Measurements from ENCODE around the gene RNASE7.
"Not testable (repeated sequence)": the region's sequence is repeated elsewhere in the genome, so short reads cannot be mapped to it uniquely, and the experiment has no call there.

RNASE7 gene, protein sequence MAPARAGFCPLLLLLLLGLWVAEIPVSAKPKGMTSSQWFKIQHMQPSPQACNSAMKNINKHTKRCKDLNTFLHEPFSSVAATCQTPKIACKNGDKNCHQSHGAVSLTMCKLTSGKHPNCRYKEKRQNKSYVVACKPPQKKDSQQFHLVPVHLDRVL

DNA sequence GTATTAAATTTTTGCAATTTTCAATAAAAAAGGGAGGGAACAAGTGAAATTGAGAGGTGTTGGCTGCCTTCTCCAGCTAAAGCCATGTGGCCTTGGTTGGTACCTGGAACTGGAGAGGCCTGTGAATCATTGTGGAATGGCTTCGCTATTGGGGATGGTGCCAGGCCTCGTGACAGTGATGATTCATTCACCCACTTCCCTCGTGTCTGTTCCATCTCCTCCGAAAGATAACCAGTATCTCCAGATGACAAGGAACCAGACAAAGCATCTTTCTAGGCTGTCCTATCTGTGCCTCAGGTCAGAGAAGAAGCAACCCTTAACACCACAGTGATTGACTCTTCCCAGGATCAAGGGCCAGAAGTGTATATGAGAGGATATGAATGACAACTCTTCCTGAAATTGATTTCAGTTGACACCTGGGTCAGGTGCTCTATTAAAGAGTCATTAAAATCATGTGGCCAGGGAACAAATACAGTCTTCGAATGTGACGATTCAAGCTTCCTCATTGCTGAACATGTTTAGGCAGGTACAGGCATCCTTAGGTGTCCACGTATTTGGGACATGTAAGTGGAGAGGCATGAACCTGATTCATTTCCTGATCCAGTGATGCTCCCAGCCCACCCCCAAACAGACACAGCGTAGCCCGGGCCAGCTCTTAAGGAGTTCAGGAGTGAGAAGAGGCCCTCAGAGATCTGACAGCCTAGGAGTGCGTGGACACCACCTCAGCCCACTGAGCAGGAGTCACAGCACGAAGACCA is at the start of gene RNASE7:
TSS of gene RNASE7 (plus strand) at position 687 of the 758 bp plus-strand sequence. CDS start 631 bp downstream, outside the sequence.
- DNase-seq = no peak

DNA sequence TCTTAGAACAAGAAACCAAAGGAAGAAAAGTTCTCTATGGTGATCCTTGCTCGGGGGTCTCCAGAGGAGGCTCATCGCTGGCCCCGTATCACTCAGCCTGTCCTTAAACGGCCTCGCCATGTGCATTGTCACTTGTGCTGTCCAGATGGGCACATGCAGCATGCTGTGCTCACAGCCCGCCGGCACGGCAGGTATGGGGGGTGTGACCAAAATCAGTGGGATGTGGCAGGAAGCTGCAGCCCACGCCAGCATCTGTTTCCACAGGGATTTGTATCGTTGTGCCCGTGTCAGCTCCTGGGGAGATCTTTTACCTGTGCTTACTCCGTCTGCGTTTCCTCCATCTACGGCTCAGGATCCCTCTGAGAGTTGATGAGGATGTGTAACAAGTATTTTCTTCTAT is 45.6 kb upstream of the RNASE7 start:
- no peak for DNase-seq

DNA sequence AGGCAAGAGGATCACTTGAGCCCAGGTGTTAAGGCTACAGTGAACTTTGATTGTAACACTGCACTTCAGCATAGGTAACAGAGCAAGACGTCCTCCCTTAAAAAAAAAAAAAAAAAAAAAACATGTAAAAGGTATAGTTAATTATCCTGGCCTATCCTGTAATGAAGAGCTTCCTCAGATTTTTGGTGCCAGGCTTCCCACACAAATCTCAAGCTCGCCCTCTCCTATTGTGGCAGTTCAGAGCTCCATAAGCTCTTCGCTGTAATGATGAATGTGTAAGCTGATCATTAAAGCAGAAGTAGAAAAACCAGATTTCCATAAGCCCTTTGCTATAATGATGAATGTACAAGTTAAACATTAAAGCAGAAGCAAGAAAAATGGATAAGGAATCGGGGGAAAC is 45.0 kb upstream of the RNASE7 start:
- no peak for DNase-seq

DNA sequence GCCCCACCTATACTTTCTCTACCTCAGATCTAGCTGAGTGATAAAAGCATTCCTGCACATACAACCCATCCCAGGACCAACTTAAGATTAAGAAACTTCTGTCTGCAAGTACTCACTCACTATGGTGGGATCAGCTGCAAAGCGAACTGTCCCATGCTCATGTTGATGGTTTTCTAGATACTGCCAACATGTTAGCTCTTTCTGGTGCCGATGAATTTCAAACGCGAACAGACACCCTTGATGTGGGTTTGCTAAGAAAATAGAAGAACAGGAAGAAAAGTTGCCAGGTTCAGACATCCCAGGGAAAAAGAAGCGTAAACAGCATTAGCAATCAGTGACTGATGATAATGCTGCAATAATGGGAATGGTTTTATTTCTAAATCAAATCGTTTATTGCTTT is 44.6 kb upstream of the RNASE7 start:
- DNase-seq = no peak

DNA sequence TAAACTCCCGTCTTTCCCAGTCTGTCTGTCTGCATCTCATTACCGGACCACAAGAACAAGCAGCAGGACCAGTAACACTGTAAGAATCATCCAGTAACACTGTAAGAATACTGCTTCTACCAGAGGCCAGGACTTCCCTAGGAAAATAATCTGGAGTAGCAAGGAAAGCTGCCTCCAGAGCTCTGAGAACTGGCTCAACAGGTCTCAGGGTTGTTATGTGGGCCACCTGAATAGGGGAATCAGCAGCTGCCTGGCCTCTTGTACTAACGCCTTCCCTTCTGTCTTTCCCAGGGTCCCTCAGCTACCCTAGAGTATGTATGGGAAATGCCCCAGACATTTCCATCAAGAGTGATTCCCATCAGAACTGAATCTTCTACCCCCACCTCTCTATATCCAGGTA is 44.0 kb upstream of the RNASE7 start:
- no peak for DNase-seq

DNA sequence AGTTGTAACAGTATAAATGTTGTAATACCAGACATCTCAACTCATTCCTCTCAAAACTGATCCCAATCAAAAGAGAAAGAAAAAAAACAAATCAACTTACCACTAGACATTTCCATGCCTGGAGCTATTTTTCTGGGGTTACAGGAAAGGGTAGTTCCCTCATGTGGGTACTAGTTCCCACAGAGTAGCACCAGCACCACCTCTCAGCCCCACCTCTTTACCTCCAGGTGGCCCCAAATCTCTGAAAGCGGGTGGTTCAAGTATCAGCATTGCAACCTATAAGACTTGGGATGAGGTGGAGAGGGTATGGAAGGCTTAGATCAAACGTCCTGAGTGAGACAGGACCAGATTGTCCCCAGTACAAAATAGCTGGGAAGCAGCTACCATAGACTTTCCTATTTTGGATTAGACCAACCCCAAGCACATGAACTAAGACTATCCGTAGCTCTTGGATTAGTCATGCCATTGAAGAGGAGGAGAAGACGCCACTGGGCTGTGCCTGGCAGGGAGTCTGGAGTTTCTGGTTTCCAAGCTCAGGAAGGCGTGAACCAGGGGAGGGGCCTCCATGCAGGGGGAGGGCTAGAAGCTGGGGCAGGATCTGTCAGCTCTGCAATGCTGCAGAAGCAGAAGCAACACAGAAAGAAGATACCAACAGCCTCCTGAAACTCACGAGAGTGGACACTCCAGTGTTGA is 43.3 kb upstream of the RNASE7 start, which contains the start of gene SLC39A2:
TSS of gene SLC39A2 (plus strand) at position 620 of the 693 bp plus-strand sequence. CDS start 154 bp downstream, outside the sequence.
- no peak for DNase-seq

DNA sequence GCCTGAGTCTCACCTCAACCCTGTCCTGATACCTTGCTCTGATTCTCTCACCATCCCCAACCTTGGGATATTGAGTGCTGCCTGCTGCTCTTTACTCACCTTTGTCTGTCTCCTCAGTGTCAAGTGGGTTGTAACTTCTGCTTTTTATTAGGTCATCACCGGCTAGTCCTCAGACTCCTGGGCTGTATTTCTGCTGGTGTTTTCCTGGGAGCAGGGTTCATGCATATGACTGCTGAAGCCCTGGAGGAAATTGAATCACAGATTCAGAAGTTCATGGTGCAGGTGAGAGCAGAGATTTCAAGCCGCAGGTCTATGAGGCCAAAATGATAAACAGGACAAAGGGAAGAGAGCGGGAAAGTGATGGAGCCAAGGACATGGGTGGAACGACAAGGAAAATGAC is 42.6 kb upstream of the RNASE7 start:
- DNase-seq = no peak

DNA sequence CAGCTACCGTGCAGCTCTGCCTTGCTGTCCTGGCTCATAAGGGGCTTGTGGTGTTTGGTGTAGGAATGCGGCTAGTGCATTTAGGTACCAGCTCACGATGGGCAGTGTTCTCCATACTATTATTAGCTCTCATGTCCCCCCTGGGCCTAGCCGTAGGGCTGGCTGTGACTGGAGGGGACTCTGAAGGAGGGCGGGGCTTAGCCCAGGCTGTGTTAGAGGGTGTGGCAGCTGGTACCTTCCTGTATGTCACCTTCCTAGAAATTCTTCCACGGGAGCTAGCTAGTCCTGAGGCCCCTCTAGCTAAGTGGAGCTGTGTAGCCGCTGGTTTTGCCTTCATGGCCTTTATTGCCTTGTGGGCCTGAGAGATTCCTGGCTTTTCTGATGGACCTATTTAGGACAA is 40.9 kb upstream of the RNASE7 start:
- no peak for DNase-seq

DNA sequence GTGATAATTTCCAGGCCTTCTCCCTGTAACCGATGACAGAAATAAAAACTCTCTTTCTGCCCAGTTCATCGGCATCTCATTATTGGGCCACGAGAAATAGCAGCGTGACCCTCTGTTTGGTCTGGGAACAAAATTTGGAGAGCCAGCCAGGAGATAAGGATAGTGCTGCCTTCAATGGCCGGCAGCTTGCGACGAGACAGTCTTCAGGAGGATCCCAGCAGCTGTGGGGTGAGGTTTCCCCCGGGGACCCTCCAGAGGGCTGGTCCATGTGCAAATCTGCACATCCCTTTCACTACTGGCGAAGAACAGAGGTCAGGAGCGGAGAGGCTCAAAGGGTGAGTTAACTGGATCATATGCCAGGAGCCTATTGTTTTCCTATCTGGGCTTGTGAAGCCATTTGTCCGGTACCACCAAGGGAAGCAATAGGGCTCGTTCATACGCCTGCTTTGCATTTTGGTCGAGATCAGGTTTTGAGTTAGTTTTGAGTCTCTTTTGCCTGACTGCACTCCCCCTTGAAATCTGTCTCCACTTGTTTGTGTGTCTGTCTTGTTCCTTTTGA is 38.3 kb upstream of the RNASE7 start:
- no peak for DNase-seq

DNA sequence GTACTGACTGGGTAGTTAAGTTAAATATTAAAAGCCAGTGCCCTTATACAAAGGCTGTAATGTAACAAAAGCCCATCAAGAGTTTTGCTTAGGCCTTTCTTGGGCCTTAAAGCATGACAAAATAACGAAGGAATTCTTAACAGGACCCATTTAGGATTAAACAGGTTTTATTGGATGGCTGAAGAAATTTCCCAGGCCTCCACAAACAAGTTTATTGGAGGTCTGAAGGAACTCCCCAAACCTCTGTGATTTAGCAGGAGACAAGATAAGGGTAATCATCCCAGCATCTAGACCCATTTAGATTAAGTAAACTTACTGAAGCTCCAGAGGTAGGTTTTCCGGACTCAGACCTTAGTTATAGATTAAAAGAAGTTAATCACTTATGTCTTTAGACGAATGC is 32.4 kb upstream of the RNASE7 start:
- not testable (repeated sequence) for DNase-seq

DNA sequence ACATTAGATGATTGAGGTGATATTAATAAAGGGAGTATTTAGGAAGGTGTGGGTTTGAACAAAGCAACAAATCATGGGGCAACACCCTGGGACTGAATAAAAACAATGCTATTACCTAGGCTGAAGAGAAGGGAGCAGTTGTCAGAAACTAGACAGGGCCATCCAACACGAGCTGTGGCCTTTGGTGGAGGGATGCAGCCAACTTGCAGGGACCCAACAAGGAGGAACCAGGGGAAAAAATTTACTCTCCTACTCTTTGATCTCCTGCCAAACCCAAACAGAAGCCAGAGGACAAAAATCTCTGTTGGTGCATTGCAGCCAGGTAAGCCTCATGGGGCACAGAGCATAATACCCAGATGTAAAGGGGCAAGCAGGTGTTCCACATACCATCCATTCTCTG is 31.0 kb upstream of the RNASE7 start:
- DNase-seq = no peak

DNA sequence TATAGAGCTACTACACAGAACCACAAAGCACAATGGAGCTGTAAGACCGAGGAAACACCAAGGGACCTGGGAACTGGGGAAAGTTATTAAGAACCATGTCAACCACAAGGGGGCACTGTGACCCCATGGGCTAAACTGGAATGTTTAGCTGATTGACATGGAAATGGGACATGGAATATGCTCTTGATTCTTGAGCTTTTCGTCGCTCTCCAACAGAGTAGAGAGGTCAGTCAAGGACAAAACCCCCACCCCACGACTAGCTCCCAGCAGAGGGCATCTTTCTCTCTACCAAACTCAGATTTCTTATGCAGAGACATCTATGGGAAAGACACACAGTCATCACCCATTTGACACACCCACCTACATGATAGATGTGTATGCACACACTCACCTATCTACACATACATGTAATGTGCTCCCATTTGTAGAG is 27.4 kb upstream of the RNASE7 start:
- peak; percentile 79 for DNase-seq

DNA sequence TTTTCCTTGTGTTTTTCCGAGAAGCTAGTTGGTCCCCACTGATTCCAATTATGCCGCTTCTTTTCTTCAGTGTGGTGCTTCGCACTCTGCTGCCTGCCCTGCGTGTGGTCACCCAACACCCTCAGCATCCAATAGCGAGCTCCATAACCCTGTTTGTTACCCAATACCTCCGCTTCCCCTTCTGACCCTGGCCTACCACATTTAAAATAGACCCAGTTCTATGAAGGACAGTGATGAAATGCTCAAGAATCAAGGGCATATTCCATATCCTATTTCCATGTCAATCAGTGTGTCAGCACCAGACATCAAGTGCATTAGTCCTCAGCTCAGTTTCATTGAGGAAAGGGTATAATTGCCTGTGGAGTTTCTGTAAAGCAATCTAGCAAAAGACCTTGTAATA is 26.9 kb upstream of the RNASE7 start:
- no peak for DNase-seq

DNA sequence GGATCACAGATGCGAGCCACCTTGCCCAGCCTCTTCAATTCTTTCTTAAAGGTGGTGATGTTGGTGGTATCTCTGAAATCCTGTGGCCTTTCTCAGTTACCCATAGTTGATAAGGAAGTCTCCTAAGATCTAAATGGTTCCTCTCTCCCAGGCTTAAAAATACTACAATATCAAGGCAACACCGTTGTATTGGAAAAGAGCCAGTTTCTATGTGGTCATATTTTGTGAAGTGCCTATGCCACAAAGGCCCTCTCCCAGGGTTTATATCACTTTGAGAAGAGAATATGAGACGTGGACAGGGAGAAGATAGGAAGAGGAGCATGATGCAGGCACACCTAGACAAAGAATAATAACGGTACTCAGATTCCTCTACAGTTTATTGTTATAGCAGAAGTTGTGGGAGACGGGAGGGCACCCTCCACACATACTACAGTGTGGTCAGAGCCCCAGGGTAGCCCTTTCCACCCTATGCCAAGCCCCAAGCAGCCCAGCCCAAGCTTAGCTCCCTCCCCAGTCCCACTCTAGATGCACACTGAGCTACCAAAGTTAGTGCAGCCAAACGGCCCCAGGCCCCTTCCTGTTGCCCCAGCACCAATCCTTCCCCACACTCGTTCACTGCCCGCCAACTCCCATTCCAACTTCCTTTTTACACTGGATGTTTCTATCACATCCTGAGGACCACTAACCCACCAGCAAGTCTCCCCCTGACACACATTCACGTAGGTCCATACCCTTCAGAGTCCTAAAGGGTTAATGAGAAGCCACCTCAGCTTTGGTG is 25.6 kb upstream of the RNASE7 start:
- DNase-seq = no peak

DNA sequence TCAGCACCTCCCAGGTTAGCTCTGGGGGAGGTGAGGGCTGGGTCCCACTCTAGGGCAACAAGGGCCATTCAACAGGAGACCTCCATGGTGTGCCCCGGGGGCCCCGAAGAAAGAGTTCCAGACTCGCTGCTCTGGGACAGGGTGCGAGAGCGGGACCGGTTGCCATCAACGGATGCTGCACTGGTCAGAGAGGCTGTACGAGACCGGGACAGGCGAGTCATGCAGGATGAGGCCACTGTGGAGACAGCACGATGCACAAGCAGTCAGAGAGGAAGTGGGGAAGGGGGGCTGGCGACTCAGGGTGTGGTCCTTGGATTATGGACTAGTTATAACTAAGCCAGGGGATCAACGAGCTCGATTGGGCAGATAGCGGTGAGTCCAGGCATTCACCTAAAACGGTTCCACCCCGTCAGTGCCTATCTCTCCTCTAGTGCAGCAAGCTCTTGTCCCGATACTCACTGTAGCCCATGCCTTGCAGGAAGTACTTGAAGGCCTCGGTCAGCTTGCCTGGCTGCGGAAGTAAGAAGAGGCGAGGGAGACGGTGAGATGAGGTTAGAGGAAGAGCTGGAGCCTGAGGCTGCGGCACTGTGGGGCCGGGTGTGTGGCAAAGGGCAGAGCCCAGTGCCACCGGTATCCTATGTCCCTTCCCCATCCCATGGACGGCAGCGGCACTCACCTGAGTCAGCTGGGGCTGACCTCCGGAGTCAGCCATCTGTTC is 24.5 kb upstream of the RNASE7 start:
- no peak for DNase-seq

DNA sequence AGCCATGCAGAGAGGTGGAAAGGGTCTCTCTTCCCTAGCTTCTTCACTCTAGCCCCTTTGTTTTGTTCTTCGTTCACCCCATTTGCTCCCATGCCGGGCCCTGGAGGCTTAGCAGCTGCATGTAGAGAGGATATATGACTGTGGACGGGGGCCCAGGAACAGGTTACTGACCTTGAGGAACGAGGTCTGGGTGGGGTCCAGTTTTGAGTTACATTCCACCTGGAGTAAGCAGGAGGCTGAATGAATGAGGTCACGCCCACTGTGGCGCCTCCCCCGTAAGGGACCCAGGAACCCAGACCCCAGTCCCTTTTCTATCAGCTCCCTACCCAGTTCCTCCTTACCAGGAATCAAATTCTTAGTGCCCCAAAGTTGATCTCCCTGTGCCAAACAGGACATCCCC is 23.9 kb upstream of the RNASE7 start:
- DNase-seq = no peak

DNA sequence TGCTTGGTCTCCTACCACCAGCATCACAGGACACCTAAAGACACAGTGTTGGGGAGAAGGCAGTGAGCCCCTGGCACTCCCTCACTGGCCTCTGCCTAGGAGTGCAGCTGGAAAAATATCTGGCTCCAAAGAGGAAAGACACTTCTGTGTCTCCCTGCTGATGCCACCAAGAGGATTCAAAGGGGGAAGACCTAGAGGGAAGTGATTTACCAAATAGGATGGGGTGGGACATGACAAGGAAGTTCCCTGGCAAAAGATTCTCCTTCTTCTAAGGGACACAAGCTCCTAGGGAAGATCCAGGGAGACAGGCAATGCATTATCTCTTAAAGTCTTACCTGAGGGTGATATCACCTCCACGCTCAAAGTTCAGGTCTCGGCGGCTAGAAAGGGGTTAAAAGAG is 23.4 kb upstream of the RNASE7 start:
- DNase-seq = no peak

DNA sequence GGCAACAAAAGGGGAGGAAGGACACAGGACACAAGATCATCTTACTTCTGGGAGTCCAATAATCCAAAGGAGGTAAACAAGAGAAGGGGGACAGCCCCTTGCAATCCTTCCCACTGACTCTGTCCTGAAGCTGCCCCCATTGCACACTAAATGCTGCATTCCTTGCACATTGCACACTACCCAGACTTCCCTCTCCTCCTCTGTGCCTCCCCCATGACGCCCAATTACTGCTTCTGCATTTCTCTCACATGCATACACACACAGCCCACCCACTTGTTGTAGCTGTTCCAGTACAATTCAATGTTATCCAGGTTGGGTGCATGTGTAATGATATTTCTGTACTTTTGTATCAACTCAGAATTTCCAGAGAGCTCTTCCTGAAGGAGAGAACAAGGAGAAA is 22.8 kb upstream of the RNASE7 start:
- no peak for DNase-seq

DNA sequence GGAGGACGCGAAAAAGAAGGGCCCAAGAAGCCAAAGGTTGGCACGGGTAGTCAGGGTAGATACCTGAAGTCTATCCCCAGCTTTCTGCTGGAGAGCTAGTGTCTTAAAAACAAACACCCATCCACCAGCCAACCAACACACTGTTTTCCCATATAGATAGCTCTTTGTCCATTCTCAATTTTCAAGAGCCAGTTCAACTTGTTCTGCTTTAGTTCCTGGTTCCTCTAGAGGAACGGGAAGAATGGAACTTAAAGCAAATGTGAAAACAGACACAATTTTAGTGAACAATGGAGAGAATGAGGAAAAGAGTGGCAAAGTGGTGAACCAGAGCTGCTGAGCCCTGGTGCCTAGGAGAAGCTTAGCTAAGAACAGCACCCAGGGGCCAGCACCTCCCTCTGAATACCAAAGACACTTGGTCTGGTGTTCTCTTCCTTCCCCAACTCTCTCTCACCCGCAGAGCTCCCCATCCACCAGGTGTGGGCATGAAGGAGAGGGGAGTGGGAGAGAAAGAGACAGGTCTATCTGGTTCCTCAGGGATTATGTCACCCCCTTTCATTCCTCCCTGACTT is 21.1 kb upstream of the RNASE7 start:
- DNase-seq = no peak

DNA sequence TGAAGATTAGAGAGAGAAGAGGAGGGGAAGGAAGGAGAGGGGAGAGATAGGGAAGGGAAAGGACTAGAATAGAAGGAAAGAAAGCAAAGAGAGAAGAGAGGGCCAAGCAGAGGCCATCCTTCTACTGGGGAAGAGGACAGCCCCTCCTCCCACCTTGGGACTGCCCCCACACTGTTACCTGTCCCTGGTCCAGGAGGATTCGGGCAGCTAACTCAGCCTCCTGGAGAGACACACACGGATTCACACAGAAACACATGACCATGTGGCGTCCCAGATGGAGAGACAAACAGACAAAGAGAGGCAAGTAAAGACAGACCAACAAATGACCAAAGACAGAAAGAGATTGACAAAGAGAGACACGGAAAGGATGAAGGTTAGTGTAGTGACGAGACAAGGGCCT is 19.5 kb upstream of the RNASE7 start:
- no peak for DNase-seq

DNA sequence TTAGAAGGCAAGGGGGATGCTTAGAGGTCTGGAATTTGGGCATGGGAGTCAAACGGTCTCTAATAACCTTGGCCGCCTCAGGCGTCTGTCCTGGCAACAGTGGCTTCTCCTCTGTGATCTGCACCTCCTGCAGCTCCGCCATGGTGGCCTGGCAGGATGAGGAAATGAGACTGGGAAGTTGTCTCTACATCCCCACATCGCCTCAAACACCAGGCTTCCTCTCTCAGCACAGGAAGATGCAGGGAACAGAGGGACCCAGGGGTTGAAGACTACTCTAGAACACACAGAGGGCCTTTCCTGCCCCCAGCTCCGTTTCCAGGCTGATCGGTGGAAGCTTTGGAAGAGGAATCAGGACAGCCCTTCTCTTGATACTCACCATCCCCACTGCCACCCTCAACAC is 19.0 kb upstream of the RNASE7 start:
- DNase-seq = no peak

Data from activated naive CD4-positive, alpha-beta T cell treated with anti-CD3 and anti-CD28 coated beads, Interleukin-2, amount 50 U/mL, for 16 hours (primary cell).